Astrocyte of the hippocampus (primary cell): ENCODE data around the gene CEACAM3.

Experiments
- DNase-seq: peaks from one replicate; pipeline ENCODE4 v3.0.0; 2011; ENCODE audit warnings: low read depth, low spot score

Gene CEACAM3

GRCh38 chr19:41792513-41793413, 3.6 kb upstream of the CEACAM3 start:
- DNase-seq, result peak; percentile 49

GRCh38 chr19:41793414-41793727, 3.0 kb upstream of the CEACAM3 start:
- DNase-seq, result no peak

GRCh38 chr19:41795031-41795461, 1.3 kb upstream of the CEACAM3 start:
- DNase-seq, result peak; percentile 48

GRCh38 chr19:41796901-41797300, 514 bp downstream of the CEACAM3 start:
- no peak for DNase-seq

- no peak for DNase-seq
Measured at GRCh38 chr19:41799444-41800000, 3.1 kb downstream of the CEACAM3 start.

GRCh38 chr19:41801031-41801430, 4.6 kb downstream of the CEACAM3 start:
- no peak for DNase-seq

GRCh38 chr19:41801792-41802211, 5.4 kb downstream of the CEACAM3 start:
- no peak for DNase-seq

- no peak for DNase-seq
Measured at GRCh38 chr19:41802770-41803169, 6.4 kb downstream of the CEACAM3 start.

- no peak for DNase-seq
Measured at GRCh38 chr19:41804336-41804735, 7.9 kb downstream of the CEACAM3 start.

- no peak for DNase-seq
Measured at GRCh38 chr19:41807176-41807575, 10.8 kb downstream of the CEACAM3 start.

- no peak for DNase-seq
Measured at GRCh38 chr19:41808663-41809566, 12.5 kb downstream of the CEACAM3 start.

GRCh38 chr19:41810301-41810700, 13.9 kb downstream of the CEACAM3 start:
- no peak for DNase-seq

GRCh38 chr19:41811036-41811435, 14.6 kb downstream of the CEACAM3 start:
- no peak for DNase-seq

- no peak for DNase-seq
Measured at GRCh38 chr19:41811981-41812380, 15.6 kb downstream of the CEACAM3 start.

- no peak for DNase-seq
Measured at GRCh38 chr19:41813911-41814310, 17.5 kb downstream of the CEACAM3 start.

- DNase-seq, result no peak
Measured at GRCh38 chr19:41815301-41815700, 18.9 kb downstream of the CEACAM3 start.

GRCh38 chr19:41816761-41817160, 20.4 kb downstream of the CEACAM3 start:
- peak; percentile 11 for DNase-seq

GRCh38 chr19:41821003-41821735, 24.8 kb downstream of the CEACAM3 start:
- DNase-seq, result peak; percentile 37

- DNase-seq, result no peak
Measured at GRCh38 chr19:41837981-41838708, 41.8 kb downstream of the CEACAM3 start.

GRCh38 chr19:41839211-41839610, 42.8 kb downstream of the CEACAM3 start:
- no peak for DNase-seq

- no peak for DNase-seq
Measured at GRCh38 chr19:41843371-41843770, 47.0 kb downstream of the CEACAM3 start.
